ENCODE results near the gene ZNF519. TPM values are rescaled to one million over a fixed set of nuclear protein-coding genes. Genes with fewer than 3 reads are reported as not detected.
"Not testable (repeated sequence)": the region's sequence is repeated elsewhere in the genome, so short reads cannot be mapped to it uniquely, and the experiment has no call there.

The ZNF519 gene
- total and polyA plus RNA-seq, 4 donors: 12.7 to 19.2 (median 15.0) TPM

- not testable (repeated sequence) for H3K4me1 ChIP-seq (ENCODE audit: control insufficient read depth, insufficient read depth, low read length); DNase-seq (ENCODE audit: low read depth in 4 of 6, low spot score in 6 of 6); H3K4me3 ChIP-seq (ENCODE audit: low read depth, low read length); H3K9me3 ChIP-seq (ENCODE audit: control insufficient read depth, insufficient read depth, low read length); H3K36me3 ChIP-seq (ENCODE audit: control insufficient read depth, insufficient read depth, low read length); H3K27ac ChIP-seq (ENCODE audit: low read depth, low read length); H3K27me3 ChIP-seq (ENCODE audit: control insufficient read depth, insufficient read depth, low read length)
- WGBS (ENCODE audit: insufficient coverage): no CpG with 5 or more reads among the region's 4 CpGs
Observed at GRCh38 chr18:14137971-14138370, 5.7 kb upstream of the ZNF519 start.

GRCh38 chr18:14131696-14132270 lies 452 bp downstream of the ZNF519 start:
- H3K27me3 ChIP-seq (ENCODE audit: control insufficient read depth, insufficient read depth, low read length); H3K9me3 ChIP-seq (ENCODE audit: control insufficient read depth, insufficient read depth, low read length); H3K4me1 ChIP-seq (ENCODE audit: control insufficient read depth, insufficient read depth, low read length); H3K36me3 ChIP-seq (ENCODE audit: control insufficient read depth, insufficient read depth, low read length): not testable (repeated sequence)
- WGBS (ENCODE audit: insufficient coverage): 0% methylated on average over 10 of the region's 27 CpGs
- peak in 2 of 6 donors; percentile 3 to 19 for DNase-seq (ENCODE audit: low read depth in 4 of 6, low spot score in 6 of 6)
- Histone ChIP-seq H3K4me3 (ENCODE audit: low read depth, low read length) (peak overlapping the region; percentile 57), H3K27ac (ENCODE audit: low read depth, low read length) (peak overlapping the region; percentile 15)

- not testable (repeated sequence) for H3K27ac ChIP-seq (ENCODE audit: low read depth, low read length); H3K9me3 ChIP-seq (ENCODE audit: control insufficient read depth, insufficient read depth, low read length); H3K4me1 ChIP-seq (ENCODE audit: control insufficient read depth, insufficient read depth, low read length); DNase-seq (ENCODE audit: low read depth in 4 of 6, low spot score in 6 of 6); H3K4me3 ChIP-seq (ENCODE audit: low read depth, low read length); H3K27me3 ChIP-seq (ENCODE audit: control insufficient read depth, insufficient read depth, low read length); H3K36me3 ChIP-seq (ENCODE audit: control insufficient read depth, insufficient read depth, low read length)
- no CpG with 5 or more reads among the region's 3 CpGs for WGBS (ENCODE audit: insufficient coverage)
Observed at GRCh38 chr18:14130804-14131203, 1.4 kb downstream of the ZNF519 start.

- H3K27ac ChIP-seq (ENCODE audit: low read depth, low read length): no peak overlapping the region
- no peaks in the 10 kb centered on the region for H3K9me3 ChIP-seq (ENCODE audit: control insufficient read depth, insufficient read depth, low read length)
- no peaks in the 10 kb centered on the region for H3K27me3 ChIP-seq (ENCODE audit: control insufficient read depth, insufficient read depth, low read length)
- no peak overlapping the region for H3K4me3 ChIP-seq (ENCODE audit: low read depth, low read length)
- no peaks in the 10 kb centered on the region for H3K4me1 ChIP-seq (ENCODE audit: control insufficient read depth, insufficient read depth, low read length)
- 57% methylated on average over 1 of the region's 2 CpGs for WGBS (ENCODE audit: insufficient coverage)
- DNase-seq (ENCODE audit: low read depth in 4 of 6, low spot score in 6 of 6): no peak
- no peaks in the 10 kb centered on the region for H3K36me3 ChIP-seq (ENCODE audit: control insufficient read depth, insufficient read depth, low read length)
Observed at GRCh38 chr18:14124689-14125088, 7.5 kb downstream of the ZNF519 start.

- H3K36me3 ChIP-seq (ENCODE audit: control insufficient read depth, insufficient read depth, low read length): no peaks in the 10 kb centered on the region
- no peak overlapping the region for H3K27ac ChIP-seq (ENCODE audit: low read depth, low read length)
- no peaks in the 10 kb centered on the region for H3K27me3 ChIP-seq (ENCODE audit: control insufficient read depth, insufficient read depth, low read length)
- H3K9me3 ChIP-seq (ENCODE audit: control insufficient read depth, insufficient read depth, low read length): no peaks in the 10 kb centered on the region
- H3K4me1 ChIP-seq (ENCODE audit: control insufficient read depth, insufficient read depth, low read length): no peaks in the 10 kb centered on the region
- WGBS (ENCODE audit: insufficient coverage): no CpG with 5 or more reads among the region's 2 CpGs
- no peak for DNase-seq (ENCODE audit: low read depth in 4 of 6, low spot score in 6 of 6)
- no peak overlapping the region for H3K4me3 ChIP-seq (ENCODE audit: low read depth, low read length)
Observed at GRCh38 chr18:14122097-14122496, 10.1 kb downstream of the ZNF519 start.

GRCh38 chr18:14120926-14121325 lies 11.3 kb downstream of the ZNF519 start:
- Histone ChIP-seq H3K36me3 (ENCODE audit: control insufficient read depth, insufficient read depth, low read length) (no peaks in the 10 kb centered on the region), H3K4me3 (ENCODE audit: low read depth, low read length) (no peak overlapping the region), H3K4me1 (ENCODE audit: control insufficient read depth, insufficient read depth, low read length) (no peaks in the 10 kb centered on the region), H3K27ac (ENCODE audit: low read depth, low read length) (no peak overlapping the region), H3K27me3 (ENCODE audit: control insufficient read depth, insufficient read depth, low read length) (no peaks in the 10 kb centered on the region), H3K9me3 (ENCODE audit: control insufficient read depth, insufficient read depth, low read length) (no peaks in the 10 kb centered on the region)
- DNase-seq (ENCODE audit: low read depth in 4 of 6, low spot score in 6 of 6): no peak

- WGBS (ENCODE audit: insufficient coverage): 100% methylated on average over 1 of the region's 2 CpGs
- Histone ChIP-seq H3K27me3 (ENCODE audit: control insufficient read depth, insufficient read depth, low read length) (no peaks in the 10 kb centered on the region), H3K36me3 (ENCODE audit: control insufficient read depth, insufficient read depth, low read length) (no peaks in the 10 kb centered on the region), H3K4me1 (ENCODE audit: control insufficient read depth, insufficient read depth, low read length) (no peaks in the 10 kb centered on the region), H3K4me3 (ENCODE audit: low read depth, low read length) (no peak overlapping the region), H3K9me3 (ENCODE audit: control insufficient read depth, insufficient read depth, low read length) (no peaks in the 10 kb centered on the region), H3K27ac (ENCODE audit: low read depth, low read length) (no peak overlapping the region)
- no peak for DNase-seq (ENCODE audit: low read depth in 4 of 6, low spot score in 6 of 6)
Observed at GRCh38 chr18:14117606-14118005, 14.6 kb downstream of the ZNF519 start.

- Histone ChIP-seq H3K9me3 (ENCODE audit: control insufficient read depth, insufficient read depth, low read length) (peaks cover 2% of the 10 kb centered on the region), H3K4me1 (ENCODE audit: control insufficient read depth, insufficient read depth, low read length) (no peaks in the 10 kb centered on the region), H3K27ac (ENCODE audit: low read depth, low read length) (no peak overlapping the region), H3K27me3 (ENCODE audit: control insufficient read depth, insufficient read depth, low read length) (no peaks in the 10 kb centered on the region), H3K36me3 (ENCODE audit: control insufficient read depth, insufficient read depth, low read length) (no peaks in the 10 kb centered on the region), H3K4me3 (ENCODE audit: low read depth, low read length) (no peak overlapping the region)
- DNase-seq (ENCODE audit: low read depth in 4 of 6, low spot score in 6 of 6): no peak
- WGBS (ENCODE audit: insufficient coverage): 93% methylated on average over 3 of the region's 3 CpGs
Observed at GRCh38 chr18:14106906-14107305, 25.3 kb downstream of the ZNF519 start.

- WGBS (ENCODE audit: insufficient coverage): no CpG with 5 or more reads among the region's 5 CpGs
- Histone ChIP-seq H3K27ac (ENCODE audit: low read depth, low read length) (no peak overlapping the region), H3K9me3 (ENCODE audit: control insufficient read depth, insufficient read depth, low read length) (peaks cover 2% of the 10 kb centered on the region), H3K36me3 (ENCODE audit: control insufficient read depth, insufficient read depth, low read length) (peaks cover 3% of the 10 kb centered on the region), H3K4me1 (ENCODE audit: control insufficient read depth, insufficient read depth, low read length) (no peaks in the 10 kb centered on the region), H3K27me3 (ENCODE audit: control insufficient read depth, insufficient read depth, low read length) (no peaks in the 10 kb centered on the region), H3K4me3 (ENCODE audit: low read depth, low read length) (no peak overlapping the region)
- no peak for DNase-seq (ENCODE audit: low read depth in 4 of 6, low spot score in 6 of 6)
Observed at GRCh38 chr18:14104906-14105748, 27.1 kb downstream of the ZNF519 start.

- WGBS (ENCODE audit: insufficient coverage): no CpG with 5 or more reads among the region's 2 CpGs
- Histone ChIP-seq H3K27me3 (ENCODE audit: control insufficient read depth, insufficient read depth, low read length) (no peaks in the 10 kb centered on the region), H3K4me1 (ENCODE audit: control insufficient read depth, insufficient read depth, low read length) (no peaks in the 10 kb centered on the region), H3K36me3 (ENCODE audit: control insufficient read depth, insufficient read depth, low read length) (peaks cover 3% of the 10 kb centered on the region), H3K4me3 (ENCODE audit: low read depth, low read length) (no peak overlapping the region), H3K9me3 (ENCODE audit: control insufficient read depth, insufficient read depth, low read length) (no peaks in the 10 kb centered on the region), H3K27ac (ENCODE audit: low read depth, low read length) (no peak overlapping the region)
- no peak for DNase-seq (ENCODE audit: low read depth in 4 of 6, low spot score in 6 of 6)
Observed at GRCh38 chr18:14104201-14104600, 28.0 kb downstream of the ZNF519 start.

Data from spinal cord (tissue), 10 donors.